H9 (cell line): ENCODE measurements around the gene PRG2. TPM values are rescaled to one million over a fixed set of nuclear protein-coding genes. Genes with fewer than 3 reads are reported as not detected.

Experiments used
- DNase-seq: peaks from one replicate; pipeline ENCODE4 v3.0.0-alpha.2; 2017
- H2AFZ ChIP-seq: one replicate; pipeline ENCODE4 v1.6.1; 2013; ENCODE audit warnings: mild to moderate bottlenecking, low read length, control low read depth, moderate library complexity
- H2AK5ac ChIP-seq: 2 replicates; pipeline ENCODE4 v1.6.1; 2013; ENCODE audit warnings: low read length, control low read depth, mixed read lengths; ENCODE audit not compliant: insufficient read length
- H2BK120ac ChIP-seq: one replicate; pipeline ENCODE4 v1.6.1; 2013; ENCODE audit warnings: low read depth, mild to moderate bottlenecking, low read length, control low read depth, inconsistent platforms; ENCODE audit not compliant: poor library complexity, severe bottlenecking
- H2BK12ac ChIP-seq: 2 replicates; pipeline ENCODE4 v1.6.1; 2013; ENCODE audit warnings: low read length, control low read depth, mixed read lengths, low read depth; ENCODE audit not compliant: insufficient read length
- H2BK15ac ChIP-seq: 2 replicates; pipeline ENCODE4 v1.6.1; 2013; ENCODE audit warnings: low read depth, low read length, control low read depth
- H2BK20ac ChIP-seq: one replicate; pipeline ENCODE4 v1.6.1; 2013; ENCODE audit warnings: low read depth, mild to moderate bottlenecking, low read length, control low read depth, inconsistent platforms; ENCODE audit not compliant: poor library complexity, severe bottlenecking
- H2BK5ac ChIP-seq: 2 replicates; pipeline ENCODE4 v1.6.1; 2013; ENCODE audit warnings: low read length, control low read depth, mixed read lengths; ENCODE audit not compliant: insufficient read length
- H3K14ac ChIP-seq: 2 replicates; pipeline ENCODE4 v1.6.1; 2013; ENCODE audit warnings: low read length, control low read depth; ENCODE audit not compliant: insufficient read depth
- H3K18ac ChIP-seq: 2 replicates; pipeline ENCODE4 v1.6.1; 2013; ENCODE audit warnings: low read depth, mild to moderate bottlenecking, mixed read lengths, low read length, control low read depth; ENCODE audit not compliant: insufficient read length
- H3K23ac ChIP-seq: 2 replicates; pipeline ENCODE4 v1.6.1; 2013; ENCODE audit warnings: low read length, control low read depth, mixed read lengths, low read depth; ENCODE audit not compliant: insufficient read length
- H3K23me2 ChIP-seq: 2 replicates; pipeline ENCODE4 v1.6.1; 2013; ENCODE audit warnings: low read depth, mild to moderate bottlenecking, mixed read lengths, low read length, control low read depth; ENCODE audit not compliant: insufficient read length, poor library complexity, severe bottlenecking
- H3K27ac ChIP-seq: 2 replicates; pipeline ENCODE4 v1.5.1; 2013; ENCODE audit warnings: low read length, control low read depth, mixed read lengths, low read depth; ENCODE audit not compliant: insufficient read length
- H3K27me3 ChIP-seq: 2 replicates; pipeline ENCODE4 v1.6.1; 2013; ENCODE audit warnings: low read length, control low read depth, inconsistent platforms; ENCODE audit not compliant: insufficient read depth
- H3K4ac ChIP-seq: 2 replicates; pipeline ENCODE4 v1.6.1; 2013; ENCODE audit warnings: low read depth, mild to moderate bottlenecking, control low read depth, inconsistent platforms, low read length, moderate library complexity
- H3K4me1 ChIP-seq: 2 replicates; pipeline ENCODE4 v1.6.1; 2013; ENCODE audit warnings: low read length, control low read depth, inconsistent platforms; ENCODE audit not compliant: insufficient read depth
- H3K4me2 ChIP-seq: 2 replicates; pipeline ENCODE4 v1.6.1; 2013; ENCODE audit warnings: low read length, control low read depth, mixed read lengths; ENCODE audit not compliant: insufficient read length, insufficient read depth
- H3K56ac ChIP-seq: 2 replicates; pipeline ENCODE4 v1.6.1; 2013; ENCODE audit warnings: low read depth, mild to moderate bottlenecking, mixed read lengths, low read length, control low read depth; ENCODE audit not compliant: insufficient read length
- H3K79me1 ChIP-seq: 2 replicates; pipeline ENCODE4 v1.6.1; 2013; ENCODE audit warnings: low read depth, mild to moderate bottlenecking, moderate library complexity, low read length, control low read depth, inconsistent platforms; ENCODE audit not compliant: insufficient read depth, poor library complexity, severe bottlenecking
- H3K79me2 ChIP-seq: 2 replicates; pipeline ENCODE4 v1.6.1; 2013; ENCODE audit warnings: low read length, control low read depth, inconsistent platforms; ENCODE audit not compliant: insufficient read depth
- H3K9ac ChIP-seq: 2 replicates; pipeline ENCODE4 v1.6.1; 2013; ENCODE audit warnings: low read length, control low read depth, mixed read lengths; ENCODE audit not compliant: insufficient read length; ENCODE audit errors: extremely low read depth
- H3K9me3 ChIP-seq: one replicate; pipeline ENCODE4 v1.6.1; 2013; ENCODE audit warnings: low read depth, low read length, inconsistent platforms; ENCODE audit not compliant: control insufficient read depth
- H3T11ph ChIP-seq: one replicate; pipeline ENCODE4 v1.6.1; 2013; ENCODE audit warnings: mild to moderate bottlenecking, low read length, control low read depth, inconsistent platforms
- H4K20me1 ChIP-seq: one replicate; pipeline ENCODE4 v1.6.1; 2013; ENCODE audit not compliant: control insufficient read depth, insufficient read length, insufficient read depth
- H4K5ac ChIP-seq: 2 replicates; pipeline ENCODE4 v1.6.1; 2013; ENCODE audit warnings: low read depth, mild to moderate bottlenecking, mixed read lengths, low read length, control low read depth; ENCODE audit not compliant: insufficient read length
- H4K8ac ChIP-seq: replicated peaks from 2 replicates; pipeline ENCODE4 v1.6.1; 2013; ENCODE audit warnings: low read length, control low read depth, mixed read lengths, low read depth; ENCODE audit not compliant: insufficient read length
- H4K91ac ChIP-seq: 2 replicates; pipeline ENCODE4 v1.6.1; 2013; ENCODE audit warnings: low read depth, mild to moderate bottlenecking, moderate library complexity, mixed read lengths, low read length, control low read depth; ENCODE audit not compliant: insufficient read length
- H3K27ac Mint-ChIP-seq, 3 experiments: 2 replicates in 2 of 3; 3 replicates in 1 of 3; pipeline ENCODE4 v1.8.0; 2020 to 2021; ENCODE audit warnings: mixed read lengths in 3 of 3, mild to moderate bottlenecking in 1 of 3, moderate library complexity in 1 of 3
- H3K27me3 Mint-ChIP-seq: 2 replicates; pipeline ENCODE4 v1.8.0; 2021; ENCODE audit warnings: low read depth, mild to moderate bottlenecking, moderate library complexity, mixed read lengths
- H3K36me3 Mint-ChIP-seq, 3 experiments: 2 replicates in 2 of 3; 3 replicates in 1 of 3; pipeline ENCODE4 v1.8.0; 2020 to 2021; ENCODE audit warnings: low read depth in 3 of 3, mixed read lengths in 3 of 3; ENCODE audit not compliant: insufficient read depth in 1 of 3
- H3K4me1 Mint-ChIP-seq, 2 experiments: 2 replicates each; pipeline ENCODE4 v1.8.0; 2020; ENCODE audit warnings: mixed read lengths in 2 of 2
- H3K4me3 Mint-ChIP-seq, 2 experiments: 2 replicates in 1 of 2; 3 replicates in 1 of 2; pipeline ENCODE4 v1.8.0; 2020 to 2021; ENCODE audit warnings: mild to moderate bottlenecking in 2 of 2, mixed read lengths in 2 of 2, moderate library complexity in 1 of 2
- H3K9me3 Mint-ChIP-seq, 2 experiments: 2 replicates in 1 of 2; 3 replicates in 1 of 2; pipeline ENCODE4 v1.8.0; 2020; ENCODE audit warnings: mild to moderate bottlenecking in 2 of 2, mixed read lengths in 2 of 2, moderate library complexity in 1 of 2
- CTCF ChIP-seq: fragments of 200-600 bp; sonication (generic); conservative IDR thresholded peaks from 3 replicates; pipeline ENCODE4 v1.8.0; 2021; ENCODE audit warnings: antibody characterized with exemption, mild to moderate bottlenecking
- WGBS: extraction: QIAGEN DNeasy Blood & Tissue Kit; methylation state at CpG from one replicate; pipeline ENCODE4 v1.1.7; 2013; ENCODE audit warnings: missing lambda C conversion rate, low lambda C conversion rate, mixed read lengths; ENCODE audit not compliant: insufficient read length; ENCODE audit errors: extremely low coverage; 5-methylcytosine and 5-hydroxymethylcytosine counted together
- total RNA-seq: library from RNA; stranded (reverse); gene quantifications from 2 replicates; pipeline ENCODE4 v1.2.1, GENCODE V29; 2021

PRG2 gene
- total RNA-seq, 1 experiment from 2014 or later, result not detected

GRCh38 chr11:57370251-57370650, 20.2 kb downstream of the PRG2 start:
- no peak for TF ChIP-seq CTCF
- WGBS, result no CpG with 5 or more reads among the region's 7 CpGs
- no peak overlapping the region for H2AK5ac ChIP-seq
- no peak overlapping the region for H3T11ph ChIP-seq
- H3K23me2 ChIP-seq, result no peaks in the 10 kb centered on the region
- no peaks in the 10 kb centered on the region for H3K79me2 ChIP-seq
- H3K27ac Mint-ChIP-seq, result no peak overlapping the region; a peak in 1 of 7 replicates
- no peak overlapping the region for H4K5ac ChIP-seq
- no peak overlapping the region for H3K4ac ChIP-seq
- H3K4me2 ChIP-seq, result no peak overlapping the region
- H2BK5ac ChIP-seq, result no peak overlapping the region
- H3K27me3 ChIP-seq, result no peaks in the 10 kb centered on the region
- no peak overlapping the region for H2BK120ac ChIP-seq
- no peak for DNase-seq
- H3K18ac ChIP-seq, result no peak overlapping the region
- no peaks in the 10 kb centered on the region for H3K36me3 Mint-ChIP-seq
- H3K56ac ChIP-seq, result no peak overlapping the region
- H2AFZ ChIP-seq, result no peak overlapping the region
- no peaks in the 10 kb centered on the region for H3K9me3 Mint-ChIP-seq
- no peak overlapping the region for H2BK20ac ChIP-seq
- no peak overlapping the region for H4K91ac ChIP-seq
- no peaks in the 10 kb centered on the region for H3K79me1 ChIP-seq
- no peaks in the 10 kb centered on the region for H3K9me3 ChIP-seq
- H3K9ac ChIP-seq, result no peak overlapping the region
- H3K4me3 Mint-ChIP-seq, result no peak overlapping the region
- H3K23ac ChIP-seq, result no peak overlapping the region
- H3K4me1 Mint-ChIP-seq, result peaks cover 16% of the 10 kb centered on the region in 2 experiments
- H3K14ac ChIP-seq, result no peak overlapping the region
- H2BK15ac ChIP-seq, result no peak overlapping the region
- H4K20me1 ChIP-seq, result no peaks in the 10 kb centered on the region
- no peak overlapping the region for H4K8ac ChIP-seq
- no peak overlapping the region for H3K27ac ChIP-seq
- peaks cover 4% of the 10 kb centered on the region for H3K4me1 ChIP-seq
- H3K27me3 Mint-ChIP-seq, result peaks cover 16% of the 10 kb centered on the region
- no peak overlapping the region for H2BK12ac ChIP-seq
